ENCODE results near the gene DDX27.

DNA sequence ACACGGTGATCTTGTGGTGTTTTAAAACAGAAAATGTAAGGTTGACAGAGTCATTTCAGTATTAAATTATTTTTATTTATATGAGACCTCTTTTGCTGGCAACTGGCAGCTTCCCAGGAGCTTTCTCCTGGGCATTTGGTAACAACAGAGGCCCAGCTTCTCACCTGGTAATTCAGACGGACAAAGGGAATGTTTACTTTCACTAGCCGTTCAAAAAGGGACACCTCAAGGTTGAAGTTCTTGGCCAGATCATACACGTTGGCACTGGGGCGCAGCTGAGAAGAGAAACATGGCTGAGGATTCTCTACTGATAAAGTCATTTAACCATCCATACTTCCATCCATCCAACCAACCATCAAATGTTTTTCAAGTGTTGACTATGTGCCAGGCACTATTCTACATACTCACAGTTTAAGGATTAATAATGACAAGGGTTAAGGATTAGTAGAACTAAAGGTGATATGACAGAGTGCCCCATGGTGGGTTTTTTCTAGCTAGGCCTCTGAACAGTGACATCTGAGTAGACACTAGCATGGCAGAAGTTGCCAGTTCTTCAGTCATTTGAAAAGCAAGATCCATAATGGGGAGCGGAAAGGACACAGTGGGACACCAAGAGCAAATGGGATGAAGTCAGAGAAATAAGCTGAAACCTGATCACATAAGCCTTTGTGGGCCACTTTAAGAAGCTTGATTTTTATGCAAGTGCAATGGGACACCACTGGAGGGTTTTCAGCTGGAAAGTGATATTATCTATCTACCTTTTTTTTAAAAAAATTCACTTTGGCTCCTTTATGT lies 33.5 kb downstream of the DDX27 start:
- no peak for TF ChIP-seq EZH2 (IDR thresholded peaks at IDR 0.05; ENCODE audit: borderline replicate concordance)
- TF ChIP-seq, protein P1, sequence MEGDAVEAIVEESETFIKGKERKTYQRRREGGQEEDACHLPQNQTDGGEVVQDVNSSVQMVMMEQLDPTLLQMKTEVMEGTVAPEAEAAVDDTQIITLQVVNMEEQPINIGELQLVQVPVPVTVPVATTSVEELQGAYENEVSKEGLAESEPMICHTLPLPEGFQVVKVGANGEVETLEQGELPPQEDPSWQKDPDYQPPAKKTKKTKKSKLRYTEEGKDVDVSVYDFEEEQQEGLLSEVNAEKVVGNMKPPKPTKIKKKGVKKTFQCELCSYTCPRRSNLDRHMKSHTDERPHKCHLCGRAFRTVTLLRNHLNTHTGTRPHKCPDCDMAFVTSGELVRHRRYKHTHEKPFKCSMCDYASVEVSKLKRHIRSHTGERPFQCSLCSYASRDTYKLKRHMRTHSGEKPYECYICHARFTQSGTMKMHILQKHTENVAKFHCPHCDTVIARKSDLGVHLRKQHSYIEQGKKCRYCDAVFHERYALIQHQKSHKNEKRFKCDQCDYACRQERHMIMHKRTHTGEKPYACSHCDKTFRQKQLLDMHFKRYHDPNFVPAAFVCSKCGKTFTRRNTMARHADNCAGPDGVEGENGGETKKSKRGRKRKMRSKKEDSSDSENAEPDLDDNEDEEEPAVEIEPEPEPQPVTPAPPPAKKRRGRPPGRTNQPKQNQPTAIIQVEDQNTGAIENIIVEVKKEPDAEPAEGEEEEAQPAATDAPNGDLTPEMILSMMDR (IDR thresholded peaks at IDR 0.05; ENCODE audit: poor library complexity) = no peak
- no peak for TF ChIP-seq EZH2phosphoT487 (IDR thresholded peaks at IDR 0.05; ENCODE audit: low read depth, severe bottlenecking, unreplicated experiment)
